Sigmoid colon (tissue), 4 donors: Measurements from ENCODE around the gene RGS7BP.

ENCODE experiments used
- EP300 ChIP-seq, 4 donors: sonication (generic); formaldehyde crosslinking; IDR thresholded peaks; one replicate each; pipeline ENCODE4 v1.6.1; 2017; ENCODE audit warnings: antibody characterized with exemption in 4 of 4
- POLR2A ChIP-seq, 2 donors: fragments of 450-650 bp; IDR thresholded peaks; one replicate each; pipeline ENCODE4 v1.6.1; 2016; ENCODE audit warnings: antibody characterized with exemption in 2 of 2, mild to moderate bottlenecking in 2 of 2, moderate library complexity in 2 of 2
- POLR2AphosphoS5 ChIP-seq, 4 donors: sonication (generic); formaldehyde crosslinking; IDR thresholded peaks; one replicate each; pipeline ENCODE4 v1.6.1; 2017; ENCODE audit warnings: antibody characterized with exemption in 4 of 4
- TF ChIP-seq, protein P1 (sequence below), 4 experiments: fragments of 450-650 bp in 3 of 4; fragments of 200-600 bp in 1 of 4; IDR thresholded peaks; one replicate each; pipeline ENCODE4 v1.5.1; 2016 to 2019; ENCODE audit warnings: antibody characterized with exemption in 4 of 4, mild to moderate bottlenecking in 3 of 4, moderate library complexity in 2 of 4

GRCh38 chr5:64646169-64646568, 140.4 kb downstream of the RGS7BP start:
- TF ChIP-seq, protein P1, sequence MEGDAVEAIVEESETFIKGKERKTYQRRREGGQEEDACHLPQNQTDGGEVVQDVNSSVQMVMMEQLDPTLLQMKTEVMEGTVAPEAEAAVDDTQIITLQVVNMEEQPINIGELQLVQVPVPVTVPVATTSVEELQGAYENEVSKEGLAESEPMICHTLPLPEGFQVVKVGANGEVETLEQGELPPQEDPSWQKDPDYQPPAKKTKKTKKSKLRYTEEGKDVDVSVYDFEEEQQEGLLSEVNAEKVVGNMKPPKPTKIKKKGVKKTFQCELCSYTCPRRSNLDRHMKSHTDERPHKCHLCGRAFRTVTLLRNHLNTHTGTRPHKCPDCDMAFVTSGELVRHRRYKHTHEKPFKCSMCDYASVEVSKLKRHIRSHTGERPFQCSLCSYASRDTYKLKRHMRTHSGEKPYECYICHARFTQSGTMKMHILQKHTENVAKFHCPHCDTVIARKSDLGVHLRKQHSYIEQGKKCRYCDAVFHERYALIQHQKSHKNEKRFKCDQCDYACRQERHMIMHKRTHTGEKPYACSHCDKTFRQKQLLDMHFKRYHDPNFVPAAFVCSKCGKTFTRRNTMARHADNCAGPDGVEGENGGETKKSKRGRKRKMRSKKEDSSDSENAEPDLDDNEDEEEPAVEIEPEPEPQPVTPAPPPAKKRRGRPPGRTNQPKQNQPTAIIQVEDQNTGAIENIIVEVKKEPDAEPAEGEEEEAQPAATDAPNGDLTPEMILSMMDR (IDR thresholded peaks at IDR 0.05), result no peak
- TF ChIP-seq POLR2A (IDR thresholded peaks at IDR 0.05) (no peak), POLR2AphosphoS5 (IDR thresholded peaks at IDR 0.05) (no peak), EP300 (IDR thresholded peaks at IDR 0.05) (no peak)
